Measurements from ENCODE around the gene ISCA2.

GRCh38 chr14:74508844-74509428 is 15.4 kb downstream of the ISCA2 start:
- TF ChIP-seq EZH2 (IDR thresholded peaks at IDR 0.05; ENCODE audit: borderline replicate concordance, low read depth, low read length, severe bottlenecking) (no peak), CTCF (IDR thresholded peaks at IDR 0.05; ENCODE audit: extremely low read depth in 1 of 2, insufficient read depth in 1 of 2, low read depth in 1 of 2, low read length in 2 of 2) (no peak), GATA2 (IDR thresholded peaks at IDR 0.05; ENCODE audit: insufficient read depth, insufficient read length, low read depth, low read length) (no peak)
